Spleen (tissue), 7 donors: ENCODE results near the gene PMCH.

ENCODE experiments used
- CTCF ChIP-seq, 11 experiments: fragments of 200-600 bp in 7 of 11; fragments of 450-650 bp in 4 of 11; sonication (generic) in 4 of 11; IDR thresholded peaks in 8 of 11; conservative IDR thresholded peaks in 3 of 11; 1 replicate in 7 of 11; 2 replicates in 4 of 11; pipeline versions ENCODE4 v1.4.0 to v1.8.0; 2016 to 2021; ENCODE audit warnings: antibody characterized with exemption in 11 of 11, inconsistent platforms in 4 of 11, mild to moderate bottlenecking in 1 of 11
- POLR2A ChIP-seq, 3 donors: fragments of 450-650 bp; IDR thresholded peaks; one replicate each; pipeline ENCODE4 v1.5.1; 2017; ENCODE audit warnings: antibody characterized with exemption in 3 of 3, mild to moderate bottlenecking in 1 of 3
- donor health status: DM: no; HTN: no; CAD: no; lungs with moderate emphysema.
- donor health status: DM: no; HTN: no; CAD: no.
- donor health status: DM: no; HTN: no; CAD: no.

DNA sequence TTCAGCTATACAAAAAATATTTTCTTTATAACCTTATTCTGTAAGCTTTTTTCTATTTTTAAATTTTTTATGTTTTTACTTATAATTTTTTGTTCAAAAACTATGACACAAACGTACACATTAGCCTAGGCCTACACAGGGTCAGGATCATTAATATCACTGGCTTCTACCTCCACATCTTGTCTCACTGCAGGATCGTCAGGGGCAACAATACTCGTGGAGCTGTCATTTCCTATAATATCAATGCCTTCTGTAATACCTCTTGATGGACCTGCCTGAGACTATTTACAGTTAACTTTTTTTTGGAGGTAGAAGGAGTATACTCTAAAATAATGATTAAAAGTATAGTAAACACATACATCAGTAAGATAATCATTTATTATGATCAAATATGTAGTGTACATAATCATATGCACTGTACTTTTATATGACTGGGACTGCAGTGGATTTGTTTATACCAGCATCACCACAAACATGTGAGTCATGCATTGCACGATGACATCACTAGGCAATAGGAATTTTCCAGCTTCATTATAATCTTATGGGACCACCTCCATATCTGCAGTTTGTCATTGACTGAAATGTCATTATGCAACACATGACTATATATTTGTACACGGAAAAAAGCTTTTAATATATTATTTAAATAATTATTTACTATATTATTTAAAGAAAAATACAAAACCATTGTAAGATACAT, 18.5 kb upstream of the PMCH start:
- TF ChIP-seq CTCF (IDR thresholded peaks at IDR 0.05 in 8 of 11, conservative IDR thresholded peaks at IDR 0.05 in 3 of 11) (no peak), POLR2A (IDR thresholded peaks at IDR 0.05) (no peak)
